Brain microvascular endothelial cell (primary cell): Measurements from ENCODE around the gene CABLES1.

Experiments used
- DNase-seq: peaks from one replicate; pipeline ENCODE4 v3.0.0-alpha.2; 2020
- H3K27ac ChIP-seq: fragments of 250-450 bp; sonication (Bioruptor Pico); 2 replicates; pipeline ENCODE4 v1.5.1; 2020; ENCODE audit warnings: mild to moderate bottlenecking, moderate library complexity
- H3K27me3 ChIP-seq: fragments of 250-450 bp; sonication (Bioruptor Pico); replicated peaks from 2 replicates; pipeline ENCODE4 v1.5.1; 2020; ENCODE audit warnings: mild to moderate bottlenecking
- H3K36me3 ChIP-seq: fragments of 250-450 bp; sonication (Bioruptor Pico); replicated peaks from 2 replicates; pipeline ENCODE4 v1.5.1; 2020; ENCODE audit warnings: mild to moderate bottlenecking
- H3K4me3 ChIP-seq: 2 replicates; pipeline ENCODE4 v1.5.1; 2011; ENCODE audit warnings: low read depth, mild to moderate bottlenecking, control low read depth, low read length, moderate library complexity
- in situ Hi-C: cut with HindIII; loops from 2 replicates; pipeline ENCODE4 v1.10.0; 2017; ENCODE audit warnings: low sequenced_read_pairs, low pct_ligation_motif_present
- TF ChIP-seq, protein P1 (sequence below): IDR thresholded peaks from 2 replicates; pipeline ENCODE4 v1.5.1; 2011; ENCODE audit warnings: low read depth, mild to moderate bottlenecking, moderate library complexity, low read length, control low read depth, inconsistent platforms; ENCODE audit errors: missing control alignments

Gene CABLES1

GRCh38 chr18:23193742-23194141 lies 58.5 kb downstream of the CABLES1 start:
- in situ Hi-C loops = no loop called here
- no peak for DNase-seq
- H3K36me3 ChIP-seq = peaks cover 9% of the 10 kb centered on the region
- no peak overlapping the region for H3K4me3 ChIP-seq
- no peaks in the 10 kb centered on the region for H3K27me3 ChIP-seq
- H3K27ac ChIP-seq = no peak overlapping the region
- TF ChIP-seq, protein P1, sequence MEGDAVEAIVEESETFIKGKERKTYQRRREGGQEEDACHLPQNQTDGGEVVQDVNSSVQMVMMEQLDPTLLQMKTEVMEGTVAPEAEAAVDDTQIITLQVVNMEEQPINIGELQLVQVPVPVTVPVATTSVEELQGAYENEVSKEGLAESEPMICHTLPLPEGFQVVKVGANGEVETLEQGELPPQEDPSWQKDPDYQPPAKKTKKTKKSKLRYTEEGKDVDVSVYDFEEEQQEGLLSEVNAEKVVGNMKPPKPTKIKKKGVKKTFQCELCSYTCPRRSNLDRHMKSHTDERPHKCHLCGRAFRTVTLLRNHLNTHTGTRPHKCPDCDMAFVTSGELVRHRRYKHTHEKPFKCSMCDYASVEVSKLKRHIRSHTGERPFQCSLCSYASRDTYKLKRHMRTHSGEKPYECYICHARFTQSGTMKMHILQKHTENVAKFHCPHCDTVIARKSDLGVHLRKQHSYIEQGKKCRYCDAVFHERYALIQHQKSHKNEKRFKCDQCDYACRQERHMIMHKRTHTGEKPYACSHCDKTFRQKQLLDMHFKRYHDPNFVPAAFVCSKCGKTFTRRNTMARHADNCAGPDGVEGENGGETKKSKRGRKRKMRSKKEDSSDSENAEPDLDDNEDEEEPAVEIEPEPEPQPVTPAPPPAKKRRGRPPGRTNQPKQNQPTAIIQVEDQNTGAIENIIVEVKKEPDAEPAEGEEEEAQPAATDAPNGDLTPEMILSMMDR = no peak

- Histone ChIP-seq H3K36me3 (peaks cover 9% of the 10 kb centered on the region), H3K27ac (peak overlapping the region; percentile 21), H3K27me3 (no peaks in the 10 kb centered on the region), H3K4me3 (no peak overlapping the region)
- peak; percentile 54 for DNase-seq
- TF ChIP-seq, protein P1 = no peak
- in situ Hi-C loops = no loop called here
These were observed 59.1 kb downstream of the CABLES1 start for GRCh38 chr18:23194155-23194996.

DNA sequence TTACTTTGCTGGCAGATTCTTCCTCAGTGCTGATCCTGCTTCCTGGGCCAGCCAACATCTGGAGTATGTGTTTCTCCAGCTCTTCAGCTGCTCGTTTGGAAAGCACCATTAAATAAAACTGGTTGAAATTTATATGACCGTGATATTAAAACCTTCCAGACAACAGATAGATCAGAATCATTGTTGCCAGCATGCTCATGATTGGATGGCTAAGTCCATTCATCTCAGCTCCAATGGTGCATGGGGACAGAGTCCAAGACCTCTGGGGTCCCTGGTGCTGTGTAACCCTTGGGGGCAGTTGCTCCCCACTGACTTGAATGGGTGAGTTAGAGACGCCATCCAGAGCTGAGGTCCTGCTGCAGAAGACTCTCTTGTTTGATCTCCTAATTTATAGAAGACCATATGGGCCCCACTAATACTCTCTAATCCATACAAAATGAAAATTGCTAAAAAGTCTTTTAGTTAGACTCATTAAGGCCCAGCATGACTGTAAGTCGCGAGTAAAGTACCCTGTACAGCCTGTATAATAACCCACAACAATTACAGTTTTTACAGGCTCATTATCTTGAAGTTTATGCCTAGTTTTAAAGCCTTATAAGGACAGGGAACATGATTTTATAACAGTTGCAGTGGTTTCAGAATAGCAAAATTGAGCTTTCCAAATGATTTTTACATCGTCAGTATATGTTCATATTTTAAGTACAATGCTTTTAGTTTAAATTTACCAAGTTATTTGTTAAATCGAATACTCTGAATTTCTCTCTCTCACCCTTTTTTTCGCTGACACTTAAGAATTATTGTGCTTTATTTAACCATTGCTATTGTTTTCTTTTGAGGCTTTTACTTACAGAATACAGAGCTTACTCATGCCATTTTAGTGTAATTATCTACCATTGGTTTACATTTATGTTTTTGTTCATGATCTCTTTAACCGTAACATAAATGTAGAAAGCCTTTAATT lies 60.0 kb downstream of the CABLES1 start:
- TF ChIP-seq, protein P1 = no peak
- DNase-seq = no peak
- Histone ChIP-seq H3K36me3 (peaks cover 6% of the 10 kb centered on the region), H3K4me3 (no peak overlapping the region), H3K27me3 (no peaks in the 10 kb centered on the region), H3K27ac (no peak overlapping the region)
- in situ Hi-C loops = no loop called here

GRCh38 chr18:23196119-23197007 lies 61.1 kb downstream of the CABLES1 start:
- peaks cover 5% of the 10 kb centered on the region for H3K36me3 ChIP-seq
- TF ChIP-seq, protein P1 = no peak
- no peaks in the 10 kb centered on the region for H3K27me3 ChIP-seq
- in situ Hi-C loops = no loop called here
- H3K4me3 ChIP-seq = no peak overlapping the region
- DNase-seq = no peak
- H3K27ac ChIP-seq = no peak overlapping the region

DNA sequence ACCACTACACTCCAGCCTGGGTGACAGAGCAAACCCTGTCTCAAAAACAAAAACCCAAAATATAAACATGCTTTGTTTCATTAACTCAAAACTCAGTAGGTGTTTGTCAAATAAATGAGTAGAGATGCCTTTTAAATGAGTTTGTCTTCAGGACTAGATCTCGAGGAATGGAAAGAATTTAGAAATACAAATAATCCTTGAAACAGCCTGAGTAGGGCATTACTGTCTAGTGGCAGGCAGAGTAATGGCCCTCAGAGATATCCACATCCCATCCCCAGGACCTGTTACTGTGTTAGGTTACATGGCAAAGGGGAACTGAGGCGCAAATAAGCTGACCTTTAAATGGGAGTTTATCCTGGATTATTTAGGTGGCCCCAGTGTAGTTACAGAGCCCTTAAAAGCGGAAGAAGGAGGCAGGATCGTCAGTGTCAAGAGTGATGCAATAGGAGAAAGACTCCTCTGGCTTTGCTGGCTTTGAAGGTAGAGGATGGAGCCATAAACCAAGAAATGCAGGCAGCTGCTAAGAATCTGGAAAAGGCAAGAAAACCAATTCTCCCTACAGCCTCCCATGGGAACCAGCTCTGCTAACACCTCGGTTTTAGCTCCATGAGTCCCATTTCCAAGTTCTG lies 63.0 kb downstream of the CABLES1 start:
- DNase-seq = no peak
- Histone ChIP-seq H3K27ac (no peak overlapping the region), H3K27me3 (no peaks in the 10 kb centered on the region), H3K4me3 (no peak overlapping the region), H3K36me3 (peaks cover 5% of the 10 kb centered on the region)
- TF ChIP-seq, protein P1 = no peak
- in situ Hi-C loops = no loop called here
